IMR-90 (cell line): Measurements from ENCODE around the gene CBLIF. TPM values are rescaled to one million over a fixed set of nuclear protein-coding genes. Genes with fewer than 3 reads are reported as not detected.

Experiments used
- ATAC-seq: fragments of 200-7000 bp; cut with Tn5 transposase; 2 replicates; pipeline ENCODE4 v1.9.1; 2020; ENCODE audit warnings: low read depth, mild to moderate bottlenecking, moderate library complexity
- BruUV-seq: library from RNA; stranded (reverse); fragments of 400-500 nt; replicated peaks from 2 replicates; lab custom pipeline; 2021; lab: Mats Ljungman, UMichigan
- CTCF ChIA-PET: fragments of 300-600 bp; formaldehyde crosslinking; extraction: SDS; loops from one replicate; lab custom pipeline; 2021; ENCODE audit warnings: antibody characterized with exemption; lab: Yijun Ruan, JAX
- POLR2A ChIA-PET: fragments of 300-600 bp; sonication (Branson Sonifier 250); formaldehyde crosslinking; loops from one replicate; lab custom pipeline; 2022; ENCODE audit warnings: antibody characterized with exemption; ENCODE audit not compliant: unreplicated experiment; lab: Charles Lee
- DNase-seq: peaks from one replicate; pipeline ENCODE4 v3.0.0; 2013
- H2AFZ ChIP-seq: replicated peaks from 2 replicates; pipeline ENCODE3; 2013; ENCODE audit warnings: low read length, mild to moderate bottlenecking; ENCODE audit not compliant: poor library complexity
- H2AK5ac ChIP-seq: 2 replicates; pipeline ENCODE4 v1.6.1; 2013; ENCODE audit warnings: low read depth, low read length, inconsistent platforms
- H2AK9ac ChIP-seq: replicated peaks from 2 replicates; pipeline ENCODE3; 2013; ENCODE audit warnings: mild to moderate bottlenecking, low read depth, low read length, moderate library complexity; ENCODE audit not compliant: poor library complexity
- H2BK120ac ChIP-seq: 2 replicates; pipeline ENCODE4 v1.6.1; 2013; ENCODE audit warnings: low read depth, low read length, inconsistent platforms
- H2BK15ac ChIP-seq: 3 replicates; pipeline ENCODE4 v1.6.1; 2013; ENCODE audit warnings: low read depth, low read length, inconsistent platforms
- H2BK20ac ChIP-seq: 2 replicates; pipeline ENCODE4 v1.6.1; 2013; ENCODE audit warnings: low read depth, mild to moderate bottlenecking, inconsistent platforms, low read length, moderate library complexity
- H2BK5ac ChIP-seq: 2 replicates; pipeline ENCODE4 v1.6.1; 2013; ENCODE audit warnings: mild to moderate bottlenecking, low read depth, low read length, inconsistent platforms; ENCODE audit not compliant: poor library complexity, severe bottlenecking
- H3K14ac ChIP-seq: replicated peaks from 2 replicates; pipeline ENCODE4 v1.6.1; 2013; ENCODE audit warnings: low read depth, low read length, inconsistent platforms
- H3K18ac ChIP-seq: 2 replicates; pipeline ENCODE4 v1.6.1; 2013; ENCODE audit warnings: low read depth, low read length, control low read depth
- H3K23ac ChIP-seq: 2 replicates; pipeline ENCODE4 v1.6.1; 2013; ENCODE audit warnings: low read depth, low read length, inconsistent platforms
- H3K27ac ChIP-seq: 2 replicates; pipeline ENCODE4 v1.5.1; 2013; ENCODE audit warnings: mild to moderate bottlenecking, control low read depth, low read length; ENCODE audit not compliant: insufficient read depth
- H3K27me3 ChIP-seq: 2 replicates; pipeline ENCODE4 v1.6.1; 2013; ENCODE audit warnings: low read length; ENCODE audit not compliant: control insufficient read depth, insufficient read depth
- H3K36me3 ChIP-seq: 2 replicates; pipeline ENCODE4 v1.6.1; 2013; ENCODE audit warnings: low read length, mixed read lengths; ENCODE audit not compliant: control insufficient read depth, insufficient read depth
- H3K4ac ChIP-seq: 2 replicates; pipeline ENCODE4 v1.6.1; 2013; ENCODE audit warnings: low read depth, low read length, inconsistent platforms
- H3K4me1 ChIP-seq: 2 replicates; pipeline ENCODE4 v1.6.1; 2013; ENCODE audit warnings: low read length, mixed read lengths; ENCODE audit not compliant: control insufficient read depth, insufficient read depth
- H3K4me2 ChIP-seq: 2 replicates; pipeline ENCODE4 v1.6.1; 2013; ENCODE audit warnings: low read depth, mild to moderate bottlenecking, control low read depth, low read length, moderate library complexity
- H3K4me3 ChIP-seq: 2 replicates; pipeline ENCODE4 v1.5.1; 2013; ENCODE audit warnings: low read depth, mild to moderate bottlenecking, control low read depth, low read length, moderate library complexity; ENCODE audit not compliant: insufficient read depth
- H3K56ac ChIP-seq: 2 replicates; pipeline ENCODE4 v1.6.1; 2013; ENCODE audit warnings: low read length, inconsistent platforms; ENCODE audit not compliant: insufficient read depth; ENCODE audit errors: extremely low read depth
- H3K79me1 ChIP-seq, 2 experiments: 2 replicates each; pipeline ENCODE4 v1.6.1; 2013; ENCODE audit warnings: low read length in 2 of 2, inconsistent platforms in 1 of 2, low read depth in 1 of 2
- H3K9ac ChIP-seq: 2 replicates; pipeline ENCODE4 v1.6.1; 2013; ENCODE audit warnings: low read depth, low read length, control low read depth
- H3K9me1 ChIP-seq: 2 replicates; pipeline ENCODE4 v1.6.1; 2013; ENCODE audit warnings: low read length, inconsistent platforms; ENCODE audit not compliant: insufficient read depth
- H3K9me3 ChIP-seq: 2 replicates; pipeline ENCODE4 v1.6.1; 2013; ENCODE audit warnings: low read length; ENCODE audit not compliant: control insufficient read depth, insufficient read depth
- H4K20me1 ChIP-seq: 2 replicates; pipeline ENCODE4 v1.6.1; 2013; ENCODE audit warnings: low read length, inconsistent platforms; ENCODE audit not compliant: insufficient read depth
- H4K5ac ChIP-seq: 2 replicates; pipeline ENCODE4 v1.6.1; 2013; ENCODE audit warnings: mild to moderate bottlenecking, low read depth, low read length, control low read depth
- H4K8ac ChIP-seq, 2 experiments: 2 replicates each; pipeline ENCODE4 v1.6.1; 2013; ENCODE audit warnings: low read depth in 2 of 2, low read length in 2 of 2, control low read depth in 1 of 2, inconsistent platforms in 1 of 2
- H4K91ac ChIP-seq: 2 replicates; pipeline ENCODE4 v1.6.1; 2013; ENCODE audit warnings: low read depth, low read length, inconsistent platforms; ENCODE audit not compliant: insufficient read depth
- BHLHE40 ChIP-seq: fragments of 150-350 bp; IDR thresholded peaks from 2 replicates; pipeline ENCODE4 v1.6.1; 2016; ENCODE audit warnings: mild to moderate bottlenecking, low read depth, low read length
- CEBPB ChIP-seq: IDR thresholded peaks from 2 replicates; pipeline ENCODE4 v1.6.1; 2012; ENCODE audit warnings: low read depth, low read length, improper control_type of control experiment
- CHD1 ChIP-seq: IDR thresholded peaks from 2 replicates; pipeline ENCODE4 v1.6.1; 2012; ENCODE audit warnings: low read depth, low read length, improper control_type of control experiment
- CTCF ChIP-seq: conservative IDR thresholded peaks from 2 replicates; pipeline ENCODE4 v1.5.1; 2012; ENCODE audit warnings: mild to moderate bottlenecking, low read depth, low read length, improper control_type of control experiment
- ELK1 ChIP-seq: fragments of 150-350 bp; IDR thresholded peaks from 2 replicates; pipeline ENCODE4 v1.6.1; 2016; ENCODE audit warnings: low read depth, mild to moderate bottlenecking, low read length, moderate library complexity, borderline replicate concordance
- FOS ChIP-seq: fragments of 150-350 bp; IDR thresholded peaks from 2 replicates; pipeline ENCODE4 v1.6.1; 2016; ENCODE audit warnings: low read depth, low read length
- MAZ ChIP-seq: IDR thresholded peaks from 2 replicates; pipeline ENCODE4 v1.6.1; 2012; ENCODE audit warnings: low read depth, mild to moderate bottlenecking, low read length, improper control_type of control experiment, moderate library complexity, borderline replicate concordance
- MXI1 ChIP-seq: IDR thresholded peaks from 2 replicates; pipeline ENCODE4 v1.6.1; 2012; ENCODE audit warnings: low read depth, mild to moderate bottlenecking, low read length, moderate library complexity, borderline replicate concordance
- NFE2L2 ChIP-seq: fragments of 150-350 bp; IDR thresholded peaks from 2 replicates; pipeline ENCODE4 v1.6.1; 2016; ENCODE audit warnings: low read depth, mild to moderate bottlenecking, low read length
- RAD21 ChIP-seq: IDR thresholded peaks from 2 replicates; pipeline ENCODE4 v1.6.1; 2012; ENCODE audit warnings: low read length, improper control_type of control experiment
- RFX5 ChIP-seq: IDR thresholded peaks from 2 replicates; pipeline ENCODE4 v1.8.0; 2012; ENCODE audit warnings: low read depth, mild to moderate bottlenecking, low read length, moderate library complexity
- USF2 ChIP-seq: fragments of 150-350 bp; IDR thresholded peaks from 2 replicates; pipeline ENCODE4 v1.6.1; 2017; ENCODE audit warnings: mild to moderate bottlenecking, antibody characterized with exemption, low read length, low read depth
- WGBS, 2 experiments: methylation state at CpG; one replicate each; pipeline versions ENCODE4 v1.1.5 to v1.1.7; 2013; ENCODE audit warnings: missing lambda C conversion rate in 2 of 2; ENCODE audit not compliant: insufficient read length in 1 of 2; ENCODE audit errors: extremely low coverage in 2 of 2; 5-methylcytosine and 5-hydroxymethylcytosine counted together
- dilution Hi-C: fragments of 300-500 bp; cut with HindIII; formaldehyde crosslinking; loops from one replicate; pipeline ENCODE4 v1.14.3; 2018; ENCODE audit warnings: low sequenced_read_pairs; ENCODE audit not compliant: unreplicated experiment
- in situ Hi-C: fragments of 300-500 bp; cut with MboI; formaldehyde crosslinking; loops from 3 replicates; pipeline ENCODE4 v1.14.3; 2019; ENCODE audit warnings: low sequenced_read_pairs, inconsistent platforms, mixed read lengths
- intact Hi-C: fragments of 100-400 bp; cut with micrococcal nuclease; formaldehyde crosslinking; loops from 2 replicates; pipeline ENCODE4 v1.10.0; 2022
- polyA plus RNA-seq, 3 experiments: library from polyadenylated mRNA; depleted of rRNA; stranded (reverse); fragments of >200 nt; gene quantifications; 2 replicates each; pipeline ENCODE4 v1.2.3, GENCODE V29; 2012; ENCODE audit warnings: low replicate concordance in 1 of 3
- total RNA-seq: library from RNA; depleted of rRNA; stranded (reverse); fragments of >200 nt; gene quantifications from 2 replicates; pipeline ENCODE4 v1.2.3, GENCODE V29; 2012

The CBLIF gene
- total and polyA plus RNA-seq, 2 of the 4 experiments (the other 2 are of a cell fraction): not detected

GRCh38 chr11:59801160-59801706 lies 44.1 kb downstream of the CBLIF start (continued):
- TF ChIP-seq ELK1: no peak

GRCh38 chr11:59800390-59801025 lies 44.8 kb downstream of the CBLIF start:
- H3K9ac ChIP-seq: no peak overlapping the region
- no TSS peak for BruUV-seq
- CTCF ChIA-PET: interaction anchor here (0.9 kb wide), 1 partner anchor 45 kb away, joined by 4 read pairs; the partner anchor contains the start of gene STX3
- ATAC-seq: no peak
- H2AFZ ChIP-seq: no peak overlapping the region
- no peak overlapping the region for H4K5ac ChIP-seq
- H3K36me3 ChIP-seq: peaks cover 3% of the 10 kb centered on the region
- no peaks in the 10 kb centered on the region for H3K9me3 ChIP-seq
- no peaks in the 10 kb centered on the region for H3K79me1 ChIP-seq
- H4K20me1 ChIP-seq: no peaks in the 10 kb centered on the region
- no peak overlapping the region for H3K4me2 ChIP-seq
- no peak overlapping the region for H3K27ac ChIP-seq
- no peak overlapping the region for H2BK5ac ChIP-seq
- intact Hi-C loops (loop anchor here (5.0 kb wide), 3 partner anchors 133 to 263 kb away; partner anchors contain the start of gene PATL1), dilution Hi-C loops (no loop called here), in situ Hi-C loops (loop anchor here (5.0 to 10.0 kb wide), 2 partner anchors 43 to 246 kb away; partner anchors contain the start of gene STX3)
- H4K91ac ChIP-seq: no peak overlapping the region
- H4K8ac ChIP-seq: no peak overlapping the region
- H3K4me3 ChIP-seq: no peak overlapping the region
- H3K27me3 ChIP-seq: no peaks in the 10 kb centered on the region
- H3K56ac ChIP-seq: no peak overlapping the region
- H2BK15ac ChIP-seq: no peak overlapping the region
- POLR2A ChIA-PET: no interaction called here
- no CpG with 5 or more reads among the region's 7 CpGs for WGBS, 2 experiments
- H3K9me1 ChIP-seq: no peaks in the 10 kb centered on the region
- H3K4ac ChIP-seq: no peak overlapping the region
- no peak overlapping the region for H3K14ac ChIP-seq
- no peak for DNase-seq
- H2AK5ac ChIP-seq: no peak overlapping the region
- H2BK20ac ChIP-seq: no peak overlapping the region
- no peak overlapping the region for H2BK120ac ChIP-seq
- no peak overlapping the region for H3K23ac ChIP-seq
- H3K18ac ChIP-seq: no peak overlapping the region
- H3K4me1 ChIP-seq: no peaks in the 10 kb centered on the region
- H2AK9ac ChIP-seq: no peak overlapping the region
- no peak for TF ChIP-seq NFE2L2
- TF ChIP-seq CHD1: no peak
- no peak for TF ChIP-seq CTCF
- no peak for TF ChIP-seq FOS
- no peak for TF ChIP-seq MXI1
- TF ChIP-seq MAZ: no peak
- no peak for TF ChIP-seq CEBPB
- no peak for TF ChIP-seq BHLHE40
- no peak for TF ChIP-seq RAD21
- TF ChIP-seq USF2: no peak
- TF ChIP-seq RFX5: no peak
